ENCODE data around the gene OMD. TPM values are rescaled to one million over a fixed set of nuclear protein-coding genes. Genes with fewer than 3 reads are reported as not detected.

The OMD gene
- total and polyA plus RNA-seq, 2 of the 8 experiments (the other 6 are each of a cell fraction or from before 2014, with no cell fraction given) = not detected

- H4K20me1 ChIP-seq (replicated peaks in 1 of 2; ENCODE audit: control insufficient read depth in 1 of 2, insufficient read depth in 2 of 2, low read length in 2 of 2) = no peaks in the 10 kb centered on the region
- no peak overlapping the region for H4K91ac ChIP-seq (replicated peaks; ENCODE audit: insufficient read length, low read length)
- H3K9me3 ChIP-seq (ENCODE audit: insufficient read depth in 2 of 2, low read depth in 1 of 2, low read length in 1 of 2) = no peaks in the 10 kb centered on the region
- no peak overlapping the region for H3K9ac ChIP-seq (replicated peaks in 1 of 4; ENCODE audit: extremely low read depth in 1 of 4, low read depth in 3 of 4, low read length in 3 of 4)
- ChIA-PET CTCF (ENCODE audit: partially characterized antibody) (interaction anchor here (1.7 kb wide), 1 partner anchor 12 kb away, joined by 4 read pairs; no protein-coding TSS in a partner anchor), POLR2A (ENCODE audit: partially characterized antibody) (no interaction called here)
- H2AK5ac ChIP-seq (ENCODE audit: low read depth, low read length) = no peak overlapping the region
- no peak overlapping the region for H3K14ac ChIP-seq (ENCODE audit: insufficient read length)
- H3K23me2 ChIP-seq (ENCODE audit: low read depth, low read length) = no peaks in the 10 kb centered on the region
- no peaks in the 10 kb centered on the region for H3K79me1 ChIP-seq (ENCODE audit: low read depth, low read length)
- H2BK5ac ChIP-seq (ENCODE audit: low read depth, low read length) = no peak overlapping the region
- no peak overlapping the region for H4K8ac ChIP-seq (ENCODE audit: extremely low read depth, insufficient read depth, low read length)
- no peak overlapping the region for H3K23ac ChIP-seq (ENCODE audit: insufficient read length)
- no peak overlapping the region for H2AFZ ChIP-seq (ENCODE audit: low read length)
- no peak overlapping the region for H3K4me3 ChIP-seq (ENCODE audit: extremely low read depth in 1 of 4, insufficient read depth in 2 of 4, low read depth in 3 of 4, low read length in 4 of 4)
- H3K4ac ChIP-seq (replicated peaks; ENCODE audit: insufficient read length, low read depth, low read length) = no peak overlapping the region
- no peak overlapping the region for H3K27ac ChIP-seq (ENCODE audit: low read depth, low read length)
- no peak for TF ChIP-seq CBX5 (IDR thresholded peaks at IDR 0.05; ENCODE audit: low read depth, low read length)
- TF ChIP-seq POU5F1 (IDR thresholded peaks at IDR 0.05; ENCODE audit: low read depth, low read length) = no peak
- TF ChIP-seq CREB1 (IDR thresholded peaks at IDR 0.05) = no peak
- TF ChIP-seq TAF1 (IDR thresholded peaks at IDR 0.05; ENCODE audit: low read depth, low read length) = no peak
- no peak for TF ChIP-seq ATF2 (IDR thresholded peaks at IDR 0.05; ENCODE audit: low read length)
- no peak for TF ChIP-seq MAFK (IDR thresholded peaks at IDR 0.05; ENCODE audit: low read depth, low read length)
- no peak for TF ChIP-seq PHF8 (conservative IDR thresholded peaks at IDR 0.05; ENCODE audit: low read depth, low read length)
- TF ChIP-seq EZH2 (IDR thresholded peaks at IDR 0.05; ENCODE audit: low read depth, low read length, severe bottlenecking) = no peak
- TF ChIP-seq SIRT6 (IDR thresholded peaks at IDR 0.05; ENCODE audit: low read length) = no peak
- no peak for TF ChIP-seq YY1 (IDR thresholded peaks at IDR 0.05; ENCODE audit: low read depth, low read length)
- TF ChIP-seq GTF2F1 (IDR thresholded peaks at IDR 0.05; ENCODE audit: borderline replicate concordance, low read depth, low read length) = no peak
- FAIRE-seq = no peak
- H2BK120ac ChIP-seq (replicated peaks; ENCODE audit: low read depth, low read length) = no peak overlapping the region
- H3K27me3 ChIP-seq (replicated peaks in 1 of 4; ENCODE audit: control insufficient read depth in 3 of 4, extremely low read depth in 1 of 4, insufficient read depth in 3 of 4, low read length in 3 of 4) = no peaks in the 10 kb centered on the region
- no peaks in the 10 kb centered on the region for H3K36me3 ChIP-seq (ENCODE audit: control insufficient read depth in 2 of 4, insufficient read depth in 4 of 4, low read length in 3 of 4)
- peaks cover 0 to 2% (median 0%) of the 10 kb centered on the region in 4 experiments; a peak in 1 of 7 replicates for H3K4me1 ChIP-seq (replicated peaks in 1 of 4; ENCODE audit: control insufficient read depth in 3 of 4, insufficient read depth in 4 of 4, low read length in 3 of 4)
- no peak overlapping the region for H3K56ac ChIP-seq (replicated peaks; ENCODE audit: insufficient read length, low read depth, low read length)
- DNase-seq (ENCODE audit: low read depth in 1 of 2, low spot score in 2 of 2) = no peak
- no peak overlapping the region for H4K5ac ChIP-seq (ENCODE audit: insufficient read length, low read depth, low read length)
- no peak overlapping the region for H2BK20ac ChIP-seq (ENCODE audit: low read length)
- 81% methylated on average over 2 of the region's 2 CpGs; no CpG with 5 or more reads in 1 of the 2 experiments for WGBS, 2 experiments (ENCODE audit: extremely low coverage in 1 of 2, insufficient coverage in 1 of 2, insufficient read length in 1 of 2, insufficient replicate concordance in 2 of 2, low coverage in 1 of 2, low lambda C conversion rate in 2 of 2, missing lambda C conversion rate in 1 of 2)
- H3K4me2 ChIP-seq (ENCODE audit: insufficient read depth in 1 of 2, low read depth in 2 of 2, low read length in 2 of 2) = no peak overlapping the region
- H3K18ac ChIP-seq (ENCODE audit: extremely low read depth, low read length) = no peak overlapping the region
- H2BK15ac ChIP-seq (ENCODE audit: low read length) = no peak overlapping the region
- H3K79me2 ChIP-seq (ENCODE audit: control insufficient read depth in 1 of 2, insufficient read depth in 2 of 2, low read length in 2 of 2) = no peaks in the 10 kb centered on the region
- H2BK12ac ChIP-seq (ENCODE audit: low read depth, low read length) = no peak overlapping the region
These were observed 1.2 kb upstream of the OMD start for GRCh38 chr9:92425474-92425873.

All from H1 (cell line).